GM19397 (cell line): Measurements from ENCODE around the gene SLC25A51.
A peak's percentile ranks its signal among the peaks of the same experiment; 100 is the strongest.
"Not testable (repeated sequence)": the region's sequence is repeated elsewhere in the genome, so short reads cannot be mapped to it uniquely, and the experiment has no call there.

Experiments used
- ATAC-seq: cut with Tn5 transposase; IDR thresholded peaks from one replicate; pipeline ENCODE4 v1.9.1; 2021; ENCODE audit warnings: mild to moderate bottlenecking, moderate library complexity; ENCODE audit not compliant: unreplicated experiment

SLC25A51 gene

DNA sequence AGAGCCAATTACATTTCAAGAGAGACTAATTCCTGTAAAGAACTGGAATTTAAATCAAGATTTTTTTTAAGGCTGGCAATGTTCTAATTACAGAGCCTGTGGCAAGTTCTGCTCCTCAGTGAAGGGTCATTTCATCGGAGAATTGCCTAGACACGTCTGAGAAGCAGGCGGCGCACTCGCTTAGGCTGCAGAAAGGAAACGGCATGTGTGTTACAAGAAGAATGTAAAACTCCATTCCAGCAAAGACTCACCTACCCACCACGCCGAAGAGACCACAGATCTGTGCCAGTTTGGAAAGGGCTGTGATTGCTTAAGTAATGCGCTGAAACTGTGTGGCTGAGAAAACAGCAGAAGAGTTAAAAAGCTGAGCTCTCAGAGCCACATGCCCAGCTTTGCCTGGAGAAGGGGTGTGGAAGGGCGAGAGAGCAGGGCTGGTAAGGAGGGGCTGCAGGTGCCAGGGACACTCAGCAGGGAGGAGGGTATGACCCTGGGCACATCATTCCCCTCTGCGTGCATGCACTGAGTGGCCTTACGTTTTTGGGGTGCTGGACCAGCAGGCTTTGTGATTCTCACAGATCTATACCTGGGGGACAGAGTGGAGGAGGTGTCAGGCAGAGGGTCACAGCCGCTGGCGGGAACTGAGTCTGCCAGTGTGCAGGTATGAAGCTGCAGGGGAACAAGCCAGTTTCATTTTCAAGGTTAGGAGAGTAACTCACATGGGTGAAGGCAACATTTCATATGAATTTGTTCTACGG is 17.8 kb upstream of the SLC25A51 start:
- ATAC-seq = no peak

DNA sequence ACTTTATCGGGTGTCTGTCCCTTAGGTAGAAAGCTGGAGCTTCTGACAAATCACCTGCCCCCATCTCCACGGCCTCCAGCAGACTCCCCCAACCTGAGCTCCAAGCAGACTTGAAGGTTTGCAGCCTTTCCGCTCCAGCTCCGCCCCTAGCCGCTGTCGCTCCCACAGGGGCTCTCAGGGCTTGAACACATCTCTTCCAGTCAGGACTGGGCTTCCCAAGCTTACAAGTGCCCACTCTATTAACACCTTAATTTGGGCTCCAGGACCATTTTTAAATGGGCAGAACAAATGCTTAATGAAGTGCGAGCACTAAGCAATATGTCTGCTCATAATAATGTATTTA is 17.2 kb upstream of the SLC25A51 start:
- ATAC-seq = no peak

DNA sequence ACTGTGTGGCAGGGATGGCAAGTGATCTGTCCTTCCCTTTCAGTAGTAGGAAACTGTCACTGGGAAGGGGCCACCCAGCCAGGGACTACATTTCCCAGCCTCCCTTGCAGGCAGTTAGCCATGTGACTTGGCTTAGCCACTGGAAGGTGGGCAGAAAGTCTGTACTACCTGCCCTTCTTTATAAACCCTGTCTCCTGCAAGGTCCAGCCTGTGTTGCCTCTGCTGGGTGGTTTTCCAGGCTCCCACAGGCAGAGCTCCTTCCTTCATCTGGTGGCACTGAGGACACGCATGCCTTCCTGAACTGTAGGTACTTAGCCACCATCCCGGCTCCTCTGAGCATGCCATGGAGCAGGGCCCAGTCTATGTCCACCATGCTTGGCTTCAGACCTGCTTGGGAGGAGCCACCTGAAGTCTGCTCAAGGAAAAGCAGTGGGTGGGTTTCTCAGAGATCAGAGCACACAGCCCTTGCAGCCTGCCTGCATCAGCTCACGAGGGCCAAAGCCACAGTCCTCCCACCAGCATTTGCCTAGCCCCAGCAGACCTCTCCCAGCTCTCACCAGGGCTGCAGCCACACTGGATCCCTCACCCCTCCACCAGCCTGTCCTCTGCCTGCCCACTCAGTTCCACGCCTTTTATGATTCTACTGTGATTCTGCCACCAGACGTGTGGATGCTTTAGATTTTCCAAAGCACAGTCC is 16.7 kb upstream of the SLC25A51 start:
- no peak for ATAC-seq

DNA sequence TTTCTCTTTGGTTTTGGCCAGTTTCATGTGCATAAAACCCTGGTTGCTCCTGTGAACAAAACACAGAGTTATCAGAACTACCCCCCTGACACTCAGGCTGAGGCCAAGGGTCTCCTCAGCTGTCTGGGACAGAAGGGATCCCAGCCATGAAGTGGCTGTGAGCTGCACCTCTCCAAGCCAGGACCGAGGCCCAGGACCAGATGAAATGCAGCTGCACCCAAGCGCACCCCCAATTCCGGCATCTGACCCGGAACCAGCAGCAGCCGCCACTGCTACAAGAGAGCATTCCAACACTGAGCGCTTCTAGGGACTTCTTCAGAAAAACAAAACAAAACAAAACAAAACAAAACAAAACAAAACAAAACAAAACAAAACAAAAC is 16.0 kb upstream of the SLC25A51 start:
- no peak for ATAC-seq

DNA sequence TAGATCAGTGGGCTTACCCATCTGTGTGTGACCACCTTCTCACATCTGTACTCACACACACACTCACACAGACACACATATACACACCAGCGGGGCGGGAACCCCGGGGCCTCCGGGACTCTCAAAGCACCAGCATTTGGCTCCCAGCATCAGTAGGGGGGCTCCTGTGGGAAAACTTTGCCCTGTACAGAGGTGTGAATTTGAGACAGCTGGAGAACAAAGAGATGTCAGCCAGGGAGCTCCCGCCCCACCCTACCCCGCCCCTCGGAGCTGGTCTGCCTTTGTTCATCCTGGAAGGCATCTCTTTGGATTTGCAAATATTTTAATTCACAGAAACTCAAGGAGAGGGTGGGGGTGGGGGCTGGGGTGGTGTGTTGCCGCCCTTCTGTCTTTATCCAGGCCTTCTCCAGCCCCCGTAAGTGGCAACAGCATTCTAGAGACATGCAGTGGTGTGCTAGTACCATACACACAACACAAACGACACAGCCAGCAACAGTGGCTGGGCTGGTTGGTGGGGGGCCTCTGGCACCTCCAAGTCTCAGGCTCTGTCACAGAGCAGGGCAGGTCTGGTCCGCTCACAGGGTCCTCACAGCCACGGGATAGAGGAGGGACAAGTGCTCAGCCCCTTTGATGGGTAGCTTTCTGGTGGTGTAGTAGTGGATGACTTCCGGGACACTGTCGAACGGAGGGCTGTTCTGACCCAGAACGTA is 15.5 kb upstream of the SLC25A51 start:
- ATAC-seq = no peak

DNA sequence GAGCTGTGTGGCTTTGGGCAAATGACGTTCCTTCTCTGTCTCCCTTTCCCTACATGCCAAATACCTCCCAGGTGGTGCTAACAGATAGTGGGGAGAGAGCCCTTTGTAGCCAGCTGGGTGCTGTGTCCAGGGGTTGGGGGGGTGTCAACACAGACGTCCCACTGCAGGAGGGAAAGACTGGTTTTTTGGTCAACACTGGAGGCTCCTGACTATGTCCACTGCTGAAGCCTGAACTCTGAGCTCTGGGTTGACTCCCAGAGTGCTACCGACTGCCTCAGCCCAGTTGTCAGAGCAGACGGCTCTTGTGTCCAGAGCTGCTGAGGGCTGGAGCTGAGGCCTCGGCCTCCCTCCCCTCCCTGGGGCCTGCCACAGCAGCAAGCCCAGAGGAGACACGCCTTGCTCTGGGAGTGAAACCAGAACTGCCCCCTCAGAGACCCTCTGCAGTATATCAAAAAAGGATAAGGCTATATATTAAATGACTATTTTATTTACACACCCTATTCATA is 14.8 kb upstream of the SLC25A51 start:
- no peak for ATAC-seq

DNA sequence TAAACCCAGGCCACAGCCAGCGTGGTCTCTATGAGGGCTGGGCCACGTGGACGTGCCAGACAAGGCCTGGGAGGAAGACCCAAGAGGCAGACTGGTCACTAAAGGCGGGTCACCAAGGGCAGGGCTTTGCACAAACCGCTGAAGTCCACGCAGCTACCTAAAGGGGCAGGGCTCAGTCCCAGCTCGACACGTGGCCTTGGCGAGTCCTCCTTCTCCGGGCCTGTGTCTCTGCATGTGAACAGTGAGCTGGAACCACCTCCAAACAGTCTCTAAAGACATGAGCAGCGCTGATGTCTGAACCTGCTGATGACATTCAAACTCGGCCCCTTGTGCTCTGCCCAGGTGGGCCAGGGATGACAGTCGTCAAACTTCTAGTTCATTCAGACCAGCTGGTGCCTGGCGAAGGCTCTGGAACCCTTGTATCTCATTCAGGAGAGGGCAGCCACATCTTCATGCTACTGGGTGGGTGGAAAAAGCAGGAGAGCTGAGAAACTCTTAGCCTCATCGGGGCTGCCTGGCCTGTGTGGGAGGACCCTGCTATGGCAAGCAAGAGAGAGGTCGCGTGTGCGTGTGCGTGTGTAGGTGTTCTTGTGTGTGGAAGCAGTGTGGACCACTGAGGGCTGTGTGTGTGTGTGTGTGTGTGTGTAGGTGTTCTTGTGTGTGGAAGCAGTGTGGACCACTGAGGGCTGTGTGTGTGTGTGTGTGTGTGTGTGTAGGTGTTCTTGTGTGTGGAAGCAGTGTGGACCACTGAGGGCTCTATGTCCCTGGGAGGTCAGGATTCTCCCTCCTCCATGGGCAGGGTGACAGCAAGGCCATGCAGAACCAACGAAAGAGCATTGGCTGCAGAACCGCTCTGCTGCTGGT is 14.1 kb upstream of the SLC25A51 start:
- ATAC-seq = no peak

DNA sequence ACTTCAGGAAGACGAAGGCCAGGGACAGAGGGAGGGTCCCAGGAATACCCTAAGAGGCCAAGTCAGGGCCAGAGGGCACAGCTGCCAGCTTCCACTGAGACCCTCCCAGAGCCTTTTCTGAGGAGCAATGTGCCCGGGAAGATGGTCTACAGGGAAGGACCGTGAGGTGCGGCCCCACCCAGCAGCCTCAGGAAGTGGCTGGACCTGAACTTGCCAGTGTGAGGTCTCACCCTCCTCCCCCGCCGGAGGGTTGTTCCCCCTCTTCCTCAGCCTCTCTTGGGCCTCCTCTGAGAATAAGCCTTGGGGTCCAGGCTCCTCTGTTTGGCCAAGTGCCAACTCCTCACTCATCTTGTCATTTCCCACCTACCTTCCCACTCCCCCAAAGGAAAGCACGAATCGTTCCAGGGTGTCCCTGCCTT is 13.4 kb upstream of the SLC25A51 start:
- no peak for ATAC-seq

DNA sequence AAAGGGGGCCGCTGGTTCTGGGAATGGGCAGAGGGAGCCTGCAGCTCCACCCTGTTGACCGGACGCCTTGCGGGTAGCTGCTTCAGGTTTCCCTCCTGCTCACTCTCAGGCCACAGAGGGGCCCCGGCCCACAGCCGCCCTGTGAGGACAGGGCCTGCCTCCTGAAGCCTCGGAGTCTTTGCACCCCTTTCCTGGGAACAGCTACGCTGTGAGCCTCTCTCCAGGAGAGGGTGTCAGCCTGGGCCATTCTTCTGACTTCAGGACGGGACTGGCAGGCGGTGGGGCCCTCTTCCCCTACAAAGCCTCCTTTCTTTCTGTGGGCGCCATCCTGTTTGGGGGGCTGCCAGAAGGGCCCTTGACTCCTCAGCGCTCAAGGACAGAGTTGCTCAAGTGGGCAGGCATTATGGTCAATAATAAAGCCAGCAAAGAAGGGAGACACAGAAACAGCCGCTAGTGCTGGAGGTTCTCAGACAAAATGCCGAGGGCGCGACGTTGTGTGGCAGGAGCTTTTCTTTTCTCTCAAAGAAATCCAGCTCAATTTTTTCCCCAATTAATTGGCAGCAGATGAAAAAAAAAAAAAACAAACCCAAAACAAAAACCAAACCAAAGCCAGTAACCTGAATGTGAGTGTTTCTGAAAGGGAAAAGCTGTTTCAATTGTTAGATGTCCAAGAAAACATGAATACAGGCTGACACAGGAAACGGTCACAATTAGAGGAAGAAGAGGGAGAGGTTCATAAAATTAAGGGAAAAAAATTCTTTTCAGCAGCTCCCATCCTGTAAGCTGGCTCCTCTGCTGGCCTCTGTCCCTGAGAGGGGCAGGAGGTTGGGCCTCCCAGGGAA is 12.8 kb upstream of the SLC25A51 start:
- no peak for ATAC-seq

DNA sequence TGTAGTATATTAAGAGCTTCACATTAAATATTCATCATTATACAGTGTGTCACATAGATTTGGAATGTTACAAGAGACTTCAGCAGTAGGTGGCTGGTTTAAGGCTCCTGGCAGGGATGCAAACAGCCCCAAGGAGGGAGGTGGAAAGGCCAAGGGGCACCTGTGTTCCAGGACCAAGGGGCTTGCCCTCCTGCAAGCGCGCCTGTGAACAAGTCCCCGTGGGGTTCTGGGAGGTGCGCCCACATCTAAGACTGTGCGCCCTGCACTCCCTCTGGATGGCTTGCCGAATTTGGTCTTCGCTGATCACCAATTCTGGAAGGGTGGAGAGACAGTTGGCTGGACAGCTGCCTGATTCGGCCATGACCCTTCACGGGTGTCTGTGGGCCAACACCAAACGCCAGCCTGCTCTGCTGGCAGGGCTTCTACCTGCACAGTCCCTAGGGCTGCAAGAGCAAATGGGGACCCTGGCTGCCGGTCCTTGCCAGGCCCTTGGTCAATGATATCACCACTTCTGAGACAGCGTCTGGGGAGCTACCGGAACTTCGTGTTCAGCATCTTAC is 12.1 kb upstream of the SLC25A51 start:
- no peak for ATAC-seq

DNA sequence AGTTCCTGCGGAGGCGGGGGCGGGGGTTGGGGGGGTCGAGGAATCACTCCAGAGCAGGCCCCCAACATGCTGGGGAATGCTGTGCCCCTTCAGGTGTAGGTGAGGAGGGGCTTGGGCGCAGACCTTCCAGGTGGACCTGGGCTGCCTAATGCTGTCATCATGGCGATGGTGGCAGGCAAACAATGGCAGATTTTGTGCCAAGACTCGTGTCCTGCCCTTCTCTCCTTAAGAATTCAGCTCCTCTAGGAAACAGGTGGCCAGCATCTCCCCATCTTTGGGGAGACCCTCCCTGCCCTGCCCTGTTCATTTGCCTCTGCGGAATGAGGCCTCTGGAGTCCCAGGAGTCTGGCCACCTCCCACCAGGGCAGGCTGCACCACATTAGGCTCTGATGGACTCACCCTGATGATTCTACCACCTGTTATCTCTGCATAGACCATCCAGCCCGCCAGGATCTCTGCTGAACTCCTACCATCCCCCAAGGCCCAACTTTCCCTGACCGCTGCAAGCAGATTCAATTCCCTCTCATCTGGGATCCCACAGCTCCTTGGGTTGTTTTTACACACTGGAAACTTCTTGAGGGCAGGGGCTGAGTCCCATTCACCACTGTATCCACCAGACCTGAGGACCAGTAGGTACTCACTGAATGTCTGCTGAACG is 10.9 kb upstream of the SLC25A51 start:
- no peak for ATAC-seq

DNA sequence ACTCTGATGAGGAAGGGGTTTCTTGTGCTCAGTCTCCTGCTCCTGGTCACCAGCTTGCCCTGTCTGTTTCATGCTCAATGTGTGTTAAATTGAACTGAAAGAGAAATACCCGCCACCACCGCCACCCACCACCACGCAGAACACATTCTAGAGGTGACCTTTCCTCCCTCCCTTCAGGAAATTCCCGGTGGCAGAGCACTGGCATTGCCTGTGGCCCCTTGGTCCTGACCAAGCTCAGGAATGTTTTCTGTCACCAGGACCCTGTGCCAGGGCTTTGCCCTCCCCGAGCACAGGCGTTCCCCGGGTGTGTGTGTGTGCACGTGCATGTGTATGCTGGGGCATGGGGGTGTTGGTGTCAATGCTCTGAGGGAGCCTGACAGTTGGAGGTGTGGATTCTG is 10.2 kb upstream of the SLC25A51 start:
- ATAC-seq = no peak

DNA sequence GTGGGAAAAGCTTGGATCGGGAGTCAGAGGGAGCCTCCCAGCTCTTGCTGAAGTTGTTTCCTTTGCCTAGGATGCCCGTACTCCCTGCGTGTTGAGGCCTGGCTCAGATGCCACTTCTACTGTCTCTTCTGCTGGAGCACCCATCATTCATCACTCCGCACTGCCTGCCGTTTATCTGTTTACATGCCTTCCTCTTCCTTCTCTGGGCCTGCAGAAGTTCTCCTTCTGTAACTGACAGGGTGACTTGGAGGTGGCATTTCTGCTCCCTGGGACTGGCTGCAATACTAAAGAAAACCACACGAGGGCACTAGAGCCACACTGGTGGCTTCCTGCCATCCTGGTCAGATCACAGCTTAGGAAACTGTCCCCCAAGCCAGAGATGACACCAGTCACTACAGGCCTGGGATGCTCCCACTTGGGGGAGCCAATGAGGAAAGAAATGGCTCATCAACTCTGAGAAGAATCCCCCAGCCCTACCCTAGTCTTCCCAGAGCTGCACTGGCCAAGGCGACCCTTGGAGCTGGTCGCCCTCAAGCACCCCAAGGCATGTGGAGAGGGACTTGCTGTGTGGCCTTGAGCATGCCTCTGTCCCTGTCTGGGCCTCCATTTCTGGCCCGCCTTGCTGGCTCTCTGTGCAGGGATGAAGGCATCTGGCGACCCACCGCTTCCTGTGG is 9.7 kb upstream of the SLC25A51 start:
- peak; percentile 74 for ATAC-seq

DNA sequence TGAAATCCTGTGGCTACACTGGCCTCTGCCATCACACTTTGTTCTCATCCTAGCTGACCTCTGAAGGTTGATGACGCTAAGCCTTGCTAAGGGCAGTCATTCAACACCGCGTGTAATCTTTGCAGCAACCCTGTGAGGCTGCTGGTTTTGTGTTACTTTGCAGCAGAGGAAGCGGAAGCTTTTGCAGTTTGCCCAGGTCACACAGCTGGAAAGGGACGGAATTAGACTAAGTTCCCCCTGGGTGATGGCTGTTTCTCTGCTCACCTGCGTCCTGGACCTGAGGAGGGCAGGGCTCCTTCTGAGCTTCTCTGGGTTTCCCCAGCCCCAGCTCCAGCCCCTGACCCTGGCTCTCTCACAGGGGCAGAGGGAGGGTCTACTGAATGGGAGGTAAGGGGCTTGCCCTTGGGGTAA is 7.3 kb upstream of the SLC25A51 start:
- ATAC-seq = no peak

DNA sequence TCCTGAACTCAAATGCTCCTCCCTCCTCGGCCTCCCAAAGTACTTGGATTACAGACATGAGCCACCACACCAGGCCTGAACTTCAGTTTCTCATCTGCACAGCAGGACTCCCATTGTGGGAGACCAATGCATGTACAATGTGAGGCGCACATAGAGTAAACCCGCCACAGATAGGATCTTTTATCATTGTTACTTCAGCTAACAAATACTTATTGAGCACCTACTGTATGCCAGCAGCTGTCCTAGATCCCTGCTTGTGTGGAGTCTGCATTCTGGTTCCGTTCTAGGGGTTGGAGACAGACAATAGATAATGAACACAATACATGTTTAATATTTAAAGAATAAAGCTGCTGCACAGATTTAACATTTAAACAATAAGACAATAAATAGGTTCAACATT is 6.3 kb upstream of the SLC25A51 start:
- no peak for ATAC-seq

DNA sequence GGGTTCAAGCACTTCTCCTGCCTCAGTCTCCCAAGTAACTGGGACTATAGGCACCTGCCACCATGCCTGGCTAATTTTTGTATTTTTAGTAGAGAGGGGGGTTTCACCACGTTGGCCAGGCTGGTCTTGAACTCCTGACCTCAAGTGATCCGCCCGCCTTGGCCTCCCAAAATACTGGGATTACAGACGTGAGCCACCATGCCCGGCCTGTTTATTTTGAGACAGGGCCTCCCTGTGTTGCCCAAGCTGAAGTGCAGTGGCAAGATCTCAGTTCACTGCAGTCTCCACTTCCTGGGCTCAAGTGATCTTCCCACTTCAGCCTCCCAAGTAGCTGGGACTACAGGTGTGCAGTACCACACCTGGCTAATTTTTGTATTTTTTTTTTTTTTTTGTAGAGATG is 5.9 kb upstream of the SLC25A51 start:
- ATAC-seq = not testable (repeated sequence)

DNA sequence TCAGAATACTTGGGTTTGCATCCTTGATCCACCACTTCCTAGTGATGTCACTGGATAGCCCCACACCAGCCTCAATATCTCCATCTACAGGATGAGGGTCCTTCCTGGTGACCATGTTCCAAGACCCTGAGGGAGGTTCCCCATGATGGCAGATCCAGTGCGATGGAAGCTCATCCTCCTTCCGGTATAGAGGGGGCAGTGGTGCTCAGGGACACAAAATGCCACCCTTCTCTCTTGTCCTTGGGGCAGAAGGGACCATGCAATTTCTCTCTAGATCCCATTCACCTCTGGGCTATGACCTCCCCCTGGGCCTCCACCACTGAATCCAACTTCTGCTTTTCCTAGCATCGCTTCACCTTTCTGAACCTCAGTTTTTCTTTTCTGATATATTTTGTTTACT is 5.4 kb upstream of the SLC25A51 start:
- ATAC-seq = no peak

DNA sequence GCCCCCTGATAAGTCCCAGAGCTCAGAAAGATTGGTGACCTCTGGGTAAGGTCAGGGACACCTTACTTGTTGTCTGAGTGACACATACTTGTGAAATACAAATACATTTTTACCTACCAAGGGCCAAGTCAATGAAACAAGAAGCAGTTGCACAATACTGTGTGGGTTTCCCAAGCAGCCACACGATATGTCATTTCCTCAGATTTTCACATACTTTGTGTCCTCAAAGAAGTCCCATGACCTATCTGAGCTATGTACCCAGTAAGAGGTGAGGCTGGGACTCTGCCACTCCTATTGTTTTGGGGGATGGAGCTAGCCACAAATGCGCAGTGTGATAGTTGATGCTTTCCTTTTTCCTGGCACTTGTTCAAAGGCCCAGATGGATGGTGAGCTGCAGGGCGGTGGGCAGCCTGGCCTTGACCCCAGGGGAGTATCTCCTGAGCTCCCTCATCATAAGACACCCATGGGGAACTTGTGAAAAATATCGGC is 4.8 kb upstream of the SLC25A51 start:
- ATAC-seq = no peak

DNA sequence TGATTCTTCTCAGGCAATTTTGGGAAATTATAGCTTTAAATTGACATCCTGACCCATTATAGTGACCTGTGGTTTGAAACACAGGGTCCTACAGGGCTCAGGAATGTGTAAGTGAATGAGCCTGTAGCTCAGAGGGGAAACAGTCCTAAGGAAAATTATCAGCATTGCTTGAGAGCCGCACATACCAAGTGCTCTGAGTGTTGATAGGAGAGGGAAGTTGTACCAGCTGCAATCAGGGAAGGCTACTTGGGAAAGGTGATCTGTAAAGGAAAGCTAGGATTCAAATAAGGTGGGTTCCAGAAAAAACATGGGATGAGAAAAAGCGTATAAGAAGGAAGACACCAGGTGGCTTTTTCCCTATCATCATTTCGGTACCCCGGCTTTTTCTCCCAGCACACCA is 4.4 kb upstream of the SLC25A51 start:
- ATAC-seq = no peak
